Measurements from ENCODE around the gene MMP7.

Gene MMP7

GRCh38 chr11:102522312-102523188 is 8.0 kb downstream of the MMP7 start:
- TF ChIP-seq, protein P1, sequence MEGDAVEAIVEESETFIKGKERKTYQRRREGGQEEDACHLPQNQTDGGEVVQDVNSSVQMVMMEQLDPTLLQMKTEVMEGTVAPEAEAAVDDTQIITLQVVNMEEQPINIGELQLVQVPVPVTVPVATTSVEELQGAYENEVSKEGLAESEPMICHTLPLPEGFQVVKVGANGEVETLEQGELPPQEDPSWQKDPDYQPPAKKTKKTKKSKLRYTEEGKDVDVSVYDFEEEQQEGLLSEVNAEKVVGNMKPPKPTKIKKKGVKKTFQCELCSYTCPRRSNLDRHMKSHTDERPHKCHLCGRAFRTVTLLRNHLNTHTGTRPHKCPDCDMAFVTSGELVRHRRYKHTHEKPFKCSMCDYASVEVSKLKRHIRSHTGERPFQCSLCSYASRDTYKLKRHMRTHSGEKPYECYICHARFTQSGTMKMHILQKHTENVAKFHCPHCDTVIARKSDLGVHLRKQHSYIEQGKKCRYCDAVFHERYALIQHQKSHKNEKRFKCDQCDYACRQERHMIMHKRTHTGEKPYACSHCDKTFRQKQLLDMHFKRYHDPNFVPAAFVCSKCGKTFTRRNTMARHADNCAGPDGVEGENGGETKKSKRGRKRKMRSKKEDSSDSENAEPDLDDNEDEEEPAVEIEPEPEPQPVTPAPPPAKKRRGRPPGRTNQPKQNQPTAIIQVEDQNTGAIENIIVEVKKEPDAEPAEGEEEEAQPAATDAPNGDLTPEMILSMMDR (IDR thresholded peaks at IDR 0.05; ENCODE audit: control insufficient read depth, insufficient read depth, low read depth, low read length, missing control alignments) = no peak
- DNase-seq (ENCODE audit: low read depth) = no peak
- no peak overlapping the region for H3K4me3 ChIP-seq (ENCODE audit: control insufficient read depth, low read depth, low read length)

DNA sequence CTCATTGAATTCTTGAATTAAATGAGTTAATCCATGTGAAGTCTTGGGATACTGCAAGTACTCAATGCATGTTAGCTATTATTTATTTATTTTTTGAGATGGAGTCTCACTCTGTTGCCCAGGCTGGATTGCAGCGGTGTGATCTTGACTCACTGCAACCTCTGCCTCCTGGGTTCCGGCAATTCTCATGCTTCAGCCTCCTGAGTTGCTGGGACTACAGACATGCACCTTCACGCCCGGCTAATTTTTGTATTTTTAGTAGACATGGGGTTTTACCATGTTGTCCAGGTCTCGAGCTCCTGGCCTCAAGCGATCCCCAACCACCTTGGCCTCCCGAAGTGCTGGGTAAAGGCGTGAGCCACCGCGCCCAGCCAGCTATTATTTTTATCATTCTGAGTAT is 9.4 kb downstream of the MMP7 start:
- no peak for DNase-seq (ENCODE audit: low read depth)
- no peak overlapping the region for H3K4me3 ChIP-seq (ENCODE audit: control insufficient read depth, low read depth, low read length)
- TF ChIP-seq, protein P1 (IDR thresholded peaks at IDR 0.05; ENCODE audit: control insufficient read depth, insufficient read depth, low read depth, low read length, missing control alignments) = no peak

DNA sequence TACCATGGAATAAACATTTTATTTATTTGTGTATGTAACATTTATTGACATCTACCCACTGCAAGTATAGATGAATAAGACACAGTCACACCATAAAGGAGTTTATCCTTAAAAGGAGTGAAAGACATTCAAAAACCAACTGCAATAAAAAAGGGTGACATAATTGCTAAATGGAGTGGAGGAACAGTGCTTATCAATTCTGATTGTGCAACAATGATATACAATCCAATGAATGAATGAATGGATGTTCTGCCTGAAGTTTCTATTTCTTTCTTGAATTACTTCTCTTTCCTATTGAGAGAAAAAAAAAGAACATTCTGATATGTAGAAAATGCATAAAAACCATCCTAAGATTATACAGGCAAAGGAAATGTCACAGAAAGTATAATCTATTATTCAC is 10.0 kb downstream of the MMP7 start:
- DNase-seq (ENCODE audit: low read depth) = no peak
- TF ChIP-seq, protein P1 (IDR thresholded peaks at IDR 0.05; ENCODE audit: control insufficient read depth, insufficient read depth, low read depth, low read length, missing control alignments) = no peak
- H3K4me3 ChIP-seq (ENCODE audit: control insufficient read depth, low read depth, low read length) = no peak overlapping the region

DNA sequence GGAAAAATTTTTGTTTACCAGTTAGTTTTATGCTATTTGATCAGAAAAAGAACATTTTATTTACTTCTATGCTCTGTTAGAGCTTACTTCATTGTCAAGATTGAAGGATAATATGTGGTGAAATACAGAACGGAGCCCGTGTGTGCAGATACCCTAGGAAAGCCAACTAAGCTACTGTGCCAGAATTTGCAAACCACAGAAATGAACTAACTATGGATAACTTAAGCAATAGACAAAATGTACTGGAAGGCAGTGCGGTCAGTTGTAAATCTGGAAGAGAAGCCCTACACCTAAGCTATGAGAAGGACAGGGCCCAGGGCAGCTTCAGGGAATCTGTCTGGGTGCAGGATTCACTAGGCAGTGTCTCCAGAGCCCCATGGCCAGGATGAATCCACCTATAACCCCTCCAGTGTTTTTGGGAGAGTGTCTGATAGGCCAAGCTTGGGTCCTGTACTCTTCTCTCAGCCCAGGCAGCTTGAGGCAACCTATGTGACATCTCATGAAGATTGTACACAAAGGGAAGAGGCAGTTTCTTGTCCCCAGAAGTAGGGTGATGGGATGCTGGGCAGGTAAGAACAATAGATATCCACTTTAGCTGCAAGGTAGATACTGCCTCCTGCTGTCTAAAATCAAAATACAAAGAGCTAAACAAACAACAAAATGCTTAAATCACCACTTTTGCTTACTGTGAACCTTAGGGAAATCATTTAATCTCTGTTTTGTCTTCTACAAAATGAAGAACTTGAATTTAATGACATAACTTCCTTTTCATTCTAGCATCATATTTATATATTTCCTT is 12.1 kb downstream of the MMP7 start:
- TF ChIP-seq, protein P1 (IDR thresholded peaks at IDR 0.05; ENCODE audit: control insufficient read depth, insufficient read depth, low read depth, low read length, missing control alignments) = peak; percentile 18
- no peak for DNase-seq (ENCODE audit: low read depth)

DNA sequence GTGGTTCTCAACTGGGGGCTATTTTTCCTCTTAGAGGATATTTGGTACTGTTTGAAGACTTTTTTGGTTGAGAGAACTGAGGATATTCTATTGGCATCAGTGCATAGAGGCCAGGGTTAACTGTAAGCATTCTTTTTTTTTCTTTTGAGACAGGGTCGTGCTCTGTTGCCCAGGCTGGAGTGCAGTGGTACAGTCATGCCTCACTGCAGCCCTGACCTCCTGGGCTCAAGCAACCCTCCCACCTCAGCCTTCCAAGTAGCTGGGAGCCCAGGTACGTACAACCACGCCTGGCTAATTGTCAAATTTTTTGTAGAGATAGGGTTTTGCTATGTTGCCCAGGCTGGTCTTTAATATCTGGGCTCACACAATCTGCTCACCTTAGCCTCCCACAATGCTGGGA is 12.9 kb downstream of the MMP7 start:
- no peak for DNase-seq (ENCODE audit: low read depth)
- TF ChIP-seq, protein P1 (IDR thresholded peaks at IDR 0.05; ENCODE audit: control insufficient read depth, insufficient read depth, low read depth, low read length, missing control alignments) = no peak

More for the DNA sequence above, 12.1 kb downstream of the MMP7 start:
- H3K4me3 ChIP-seq (ENCODE audit: control insufficient read depth, low read depth, low read length) = no peak overlapping the region

GRCh38 chr11:102516179-102516578 is 14.4 kb downstream of the MMP7 start:
- TF ChIP-seq, protein P1 (IDR thresholded peaks at IDR 0.05; ENCODE audit: control insufficient read depth, insufficient read depth, low read depth, low read length, missing control alignments) = no peak
- DNase-seq (ENCODE audit: low read depth) = no peak

More for the DNA sequence above, 12.9 kb downstream of the MMP7 start:
- H3K4me3 ChIP-seq (ENCODE audit: control insufficient read depth, low read depth, low read length) = no peak overlapping the region

More at GRCh38 chr11:102516179-102516578, 14.4 kb downstream of the MMP7 start:
- H3K4me3 ChIP-seq (ENCODE audit: control insufficient read depth, low read depth, low read length) = no peak overlapping the region
